Stimulated activated memory B cell treated with anti-CD40 and anti-IgM and Interleukin-4, amounts not matched to agents 10 μg/mL and 1 μg/mL and 100 μg/mL, for 72 hours (primary cell): ENCODE results near the gene PRIMPOL.

ENCODE experiments used
- ATAC-seq: fragments of 150-1000 bp; cut with Tn5 transposase; 2 replicates; pipeline ENCODE4 v1.10.0; 2021
- H3K27ac Mint-ChIP-seq: one replicate; pipeline ENCODE4 v1.8.0; 2022; ENCODE audit warnings: mild to moderate bottlenecking, mixed read lengths
- H3K27me3 Mint-ChIP-seq: one replicate; pipeline ENCODE4 v1.8.0; 2022; ENCODE audit warnings: mixed read lengths
- H3K36me3 Mint-ChIP-seq: one replicate; pipeline ENCODE4 v1.8.0; 2022; ENCODE audit warnings: mixed read lengths
- H3K4me1 Mint-ChIP-seq: one replicate; pipeline ENCODE4 v1.8.0; 2022; ENCODE audit warnings: mixed read lengths
- H3K4me3 Mint-ChIP-seq: one replicate; pipeline ENCODE4 v1.8.0; 2022; ENCODE audit warnings: mild to moderate bottlenecking, moderate library complexity, mixed read lengths
- H3K9me3 Mint-ChIP-seq: one replicate; pipeline ENCODE4 v1.8.0; 2022; ENCODE audit warnings: mixed read lengths

PRIMPOL gene

DNA sequence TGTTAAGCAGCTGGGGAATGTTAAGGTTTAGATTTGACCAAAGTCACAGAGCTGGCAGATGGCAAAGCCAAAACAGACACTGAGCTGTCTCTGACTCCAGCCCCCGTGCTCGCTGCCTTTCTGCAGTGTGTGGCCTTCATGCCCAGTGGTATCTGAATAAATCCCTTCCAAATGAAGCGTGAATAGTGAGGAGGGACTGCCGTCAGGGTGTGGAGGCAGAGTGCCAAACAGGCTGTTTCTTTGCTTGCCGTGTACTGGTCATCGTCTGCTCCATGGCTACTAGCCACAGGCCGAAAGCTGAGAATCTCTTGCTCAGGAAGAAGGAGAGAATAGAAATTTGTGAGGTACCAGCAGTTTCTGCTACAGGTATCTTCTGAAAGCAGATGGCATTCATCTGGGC is 19.7 kb downstream of the PRIMPOL start:
- Mint-ChIP-seq H3K4me1 (peaks cover 14% of the 10 kb centered on the region), H3K4me3 (no peak overlapping the region), H3K36me3 (peaks cover 64% of the 10 kb centered on the region), H3K27ac (no peak overlapping the region), H3K9me3 (no peaks in the 10 kb centered on the region), H3K27me3 (no peaks in the 10 kb centered on the region)
- ATAC-seq = no peak

DNA sequence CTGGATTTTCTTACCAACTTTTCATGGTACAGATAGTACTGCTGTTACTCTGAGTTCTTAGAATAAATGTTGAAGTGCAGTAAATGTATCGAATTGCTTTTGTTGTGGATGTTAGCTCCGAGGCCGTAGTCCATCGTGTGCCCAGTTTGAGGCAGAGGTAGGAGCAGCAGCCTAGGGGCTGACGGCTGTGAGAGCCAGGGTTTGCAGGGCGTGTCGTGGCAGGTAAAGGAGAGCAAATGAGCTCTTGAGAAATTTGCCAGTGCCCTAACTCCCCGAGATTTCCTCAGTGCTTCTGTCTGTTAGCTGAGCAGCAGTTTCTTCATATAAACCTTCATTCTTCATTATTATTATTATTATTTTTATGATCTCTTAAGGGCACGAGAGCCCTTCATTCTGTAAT is 21.6 kb downstream of the PRIMPOL start:
- peaks cover 14% of the 10 kb centered on the region for H3K4me1 Mint-ChIP-seq
- peaks cover 65% of the 10 kb centered on the region for H3K36me3 Mint-ChIP-seq
- no peaks in the 10 kb centered on the region for H3K27me3 Mint-ChIP-seq
- ATAC-seq = no peak
- H3K27ac Mint-ChIP-seq = no peak overlapping the region
- no peaks in the 10 kb centered on the region for H3K9me3 Mint-ChIP-seq
- no peak overlapping the region for H3K4me3 Mint-ChIP-seq

DNA sequence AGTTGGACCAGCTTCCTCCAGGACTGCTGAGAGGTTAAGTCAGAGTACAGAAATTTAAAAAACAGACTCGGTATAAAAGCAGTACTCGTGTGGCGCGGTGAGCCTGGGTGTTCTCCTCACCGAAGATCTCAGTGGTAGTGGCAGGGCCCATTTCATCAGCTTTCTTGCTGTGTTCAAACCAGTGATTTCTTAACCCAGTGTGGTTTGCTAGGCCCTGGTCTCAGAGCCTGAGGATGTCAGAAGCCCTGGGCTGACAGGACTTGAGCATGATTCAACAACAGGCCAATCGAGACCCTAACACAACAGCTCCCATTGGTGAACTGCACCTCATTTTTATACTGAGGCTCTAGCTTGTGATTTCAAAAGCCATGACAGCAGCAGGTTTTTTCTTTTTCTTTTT is 23.2 kb downstream of the PRIMPOL start:
- no peak overlapping the region for H3K4me3 Mint-ChIP-seq
- H3K27me3 Mint-ChIP-seq = no peaks in the 10 kb centered on the region
- H3K36me3 Mint-ChIP-seq = peaks cover 56% of the 10 kb centered on the region
- H3K9me3 Mint-ChIP-seq = no peaks in the 10 kb centered on the region
- no peak for ATAC-seq
- no peak overlapping the region for H3K27ac Mint-ChIP-seq
- H3K4me1 Mint-ChIP-seq = peaks cover 14% of the 10 kb centered on the region

DNA sequence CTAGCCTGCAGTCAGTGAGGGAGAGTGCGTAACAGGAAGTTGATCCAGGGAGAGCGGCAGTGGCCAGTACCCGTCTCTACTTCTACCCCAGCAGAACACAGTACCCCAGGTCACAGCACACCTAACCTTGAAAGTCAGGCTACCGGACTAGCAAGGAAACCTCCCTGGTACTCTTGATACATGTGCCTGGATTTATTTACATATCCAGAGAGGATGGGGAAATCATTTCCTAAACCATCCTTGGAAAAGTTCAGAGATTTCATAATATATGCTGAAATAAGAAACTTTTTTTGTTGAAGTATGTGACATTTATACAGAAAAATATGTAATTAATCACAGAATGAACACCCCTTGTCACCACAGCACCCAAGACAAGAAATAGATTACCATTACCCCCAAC is 24.5 kb downstream of the PRIMPOL start:
- Mint-ChIP-seq H3K27ac (no peak overlapping the region), H3K9me3 (no peaks in the 10 kb centered on the region), H3K36me3 (peaks cover 44% of the 10 kb centered on the region), H3K4me3 (no peak overlapping the region), H3K27me3 (no peaks in the 10 kb centered on the region), H3K4me1 (peaks cover 2% of the 10 kb centered on the region)
- ATAC-seq = no peak

DNA sequence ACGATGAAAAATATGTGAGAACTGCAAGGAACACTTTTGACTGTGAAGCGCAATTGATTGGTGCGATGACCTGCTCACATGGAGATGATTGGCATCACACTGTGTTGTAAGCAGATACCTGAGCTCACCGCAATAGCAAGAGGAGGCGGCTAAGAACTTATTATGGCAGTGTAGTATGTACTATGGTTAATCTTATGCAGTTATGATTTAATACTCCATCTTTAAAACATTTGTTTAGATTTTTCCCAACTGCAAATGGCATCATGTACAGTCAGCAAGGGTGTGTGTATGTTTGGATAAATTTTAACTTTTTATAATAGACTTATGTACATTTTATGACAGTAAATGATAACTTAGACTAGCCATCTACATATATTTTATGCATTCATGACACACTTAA is 25.5 kb downstream of the PRIMPOL start:
- Mint-ChIP-seq H3K9me3 (no peaks in the 10 kb centered on the region), H3K36me3 (peaks cover 42% of the 10 kb centered on the region), H3K27me3 (no peaks in the 10 kb centered on the region), H3K4me3 (no peak overlapping the region), H3K27ac (no peak overlapping the region), H3K4me1 (no peaks in the 10 kb centered on the region)
- no peak for ATAC-seq

DNA sequence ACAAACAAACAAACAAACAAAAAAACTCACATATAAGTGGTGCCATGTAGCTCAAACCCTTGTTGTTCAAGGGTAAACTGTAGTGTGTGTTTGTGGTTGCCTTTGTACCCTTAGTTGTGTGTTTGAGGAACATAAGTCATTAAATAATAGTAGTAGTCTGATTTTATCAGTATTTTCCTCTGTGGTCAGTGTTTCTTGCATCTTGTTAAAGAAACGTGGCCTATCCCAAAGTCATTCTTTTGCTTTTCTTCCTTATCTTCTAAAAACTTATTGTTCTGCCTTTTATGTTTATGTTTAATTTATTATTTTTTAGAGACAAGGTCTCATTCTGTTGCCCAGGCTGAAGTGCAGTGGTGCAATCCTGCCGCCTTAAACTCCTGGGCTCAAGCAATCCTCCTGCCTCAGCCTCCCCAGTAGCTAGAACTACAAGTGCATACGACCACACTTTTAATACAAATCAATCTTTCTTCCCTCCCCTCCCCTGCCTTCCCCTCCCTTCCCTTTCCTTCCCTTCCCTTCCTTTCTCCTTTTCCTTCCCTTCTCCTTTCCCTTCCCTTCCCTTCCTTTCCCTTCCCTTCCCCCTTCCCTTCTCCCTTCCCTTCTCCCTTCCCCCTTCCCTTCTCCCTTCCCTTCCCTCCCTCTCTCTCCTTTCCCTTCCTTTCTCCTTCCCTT is 26.4 kb downstream of the PRIMPOL start:
- ATAC-seq = no peak
- Mint-ChIP-seq H3K9me3 (no peaks in the 10 kb centered on the region), H3K27me3 (no peaks in the 10 kb centered on the region), H3K4me1 (no peaks in the 10 kb centered on the region), H3K4me3 (no peak overlapping the region), H3K36me3 (peaks cover 46% of the 10 kb centered on the region), H3K27ac (no peak overlapping the region)

DNA sequence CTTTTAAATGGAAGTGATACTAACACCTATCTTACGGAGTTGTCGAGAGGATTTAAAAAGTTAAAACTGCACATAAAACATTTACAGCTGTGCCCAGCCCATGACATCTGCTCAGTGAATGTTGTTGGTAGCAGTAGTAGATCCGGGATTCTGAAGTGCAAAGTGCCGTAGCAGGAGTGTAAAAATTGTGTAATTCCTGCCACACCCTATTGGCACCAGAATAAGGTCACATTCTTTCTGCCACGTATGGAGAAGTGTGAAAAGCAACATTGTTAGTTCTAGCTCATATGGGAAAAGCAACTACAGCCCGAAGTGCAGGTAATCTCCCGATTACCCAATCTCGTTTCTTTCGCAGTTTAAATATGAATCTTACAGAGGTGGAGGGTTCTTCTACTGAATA is 31.2 kb downstream of the PRIMPOL start:
- Mint-ChIP-seq H3K4me1 (no peaks in the 10 kb centered on the region), H3K36me3 (peaks cover 19% of the 10 kb centered on the region), H3K27me3 (no peaks in the 10 kb centered on the region), H3K27ac (no peak overlapping the region), H3K9me3 (no peaks in the 10 kb centered on the region), H3K4me3 (no peak overlapping the region)
- ATAC-seq = no peak

DNA sequence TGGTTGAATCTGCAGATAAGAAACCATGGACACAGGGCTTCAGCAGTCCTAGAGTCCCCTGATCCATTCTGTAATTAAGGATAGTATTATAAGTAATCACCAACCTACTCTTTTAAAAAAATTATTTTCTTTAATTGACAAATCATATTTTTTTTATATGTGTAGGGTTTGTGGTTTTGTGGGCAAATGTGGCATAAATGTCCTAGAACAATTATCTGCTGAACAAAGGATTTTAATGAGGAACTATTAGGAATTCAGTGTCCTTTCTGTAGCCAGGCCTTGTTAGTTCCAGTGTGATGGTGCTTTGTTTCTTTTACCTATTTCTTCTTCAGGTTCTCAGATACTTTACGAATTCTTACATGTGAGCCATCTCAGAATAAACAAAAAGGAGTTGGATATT is 32.4 kb downstream of the PRIMPOL start:
- H3K4me1 Mint-ChIP-seq = no peaks in the 10 kb centered on the region
- H3K27ac Mint-ChIP-seq = no peak overlapping the region
- no peak overlapping the region for H3K4me3 Mint-ChIP-seq
- no peak for ATAC-seq
- peaks cover 26% of the 10 kb centered on the region for H3K36me3 Mint-ChIP-seq
- H3K9me3 Mint-ChIP-seq = no peaks in the 10 kb centered on the region
- no peaks in the 10 kb centered on the region for H3K27me3 Mint-ChIP-seq

DNA sequence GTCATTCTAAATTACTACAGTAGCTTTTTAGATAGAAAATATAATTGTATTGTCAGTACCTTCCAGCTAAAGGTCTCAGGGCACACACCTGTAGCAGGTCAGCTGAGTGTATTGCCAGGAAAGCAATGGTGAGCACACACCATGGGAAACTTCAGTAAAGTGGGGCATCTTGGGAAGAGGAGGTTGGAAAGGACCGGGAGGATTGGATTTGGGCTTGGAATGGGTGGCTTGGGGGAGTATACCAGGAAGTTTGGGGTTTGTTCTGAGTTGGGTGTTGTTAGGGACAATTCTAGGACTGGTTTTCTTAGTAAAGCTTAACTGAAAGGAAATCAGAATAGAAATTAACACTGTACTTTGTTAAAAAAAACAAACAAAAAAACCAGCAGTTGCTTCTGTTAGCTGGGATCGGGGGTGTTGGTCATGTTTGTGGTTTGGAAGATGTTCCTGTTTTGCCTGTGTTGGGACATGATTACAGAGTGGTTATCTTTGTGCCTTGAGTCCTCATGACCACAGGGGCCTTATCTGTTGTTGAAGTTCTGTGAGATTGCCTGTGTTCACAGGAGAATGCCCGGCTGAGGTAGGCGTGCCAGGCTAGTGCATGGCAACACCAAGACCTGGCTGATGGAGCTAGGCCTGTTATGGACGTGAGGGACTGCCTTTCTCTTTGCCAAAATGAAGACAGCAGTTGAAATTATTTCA is 35.1 kb downstream of the PRIMPOL start:
- no peak overlapping the region for H3K27ac Mint-ChIP-seq
- no peaks in the 10 kb centered on the region for H3K9me3 Mint-ChIP-seq
- no peak for ATAC-seq
- H3K27me3 Mint-ChIP-seq = no peaks in the 10 kb centered on the region
- no peaks in the 10 kb centered on the region for H3K4me1 Mint-ChIP-seq
- peaks cover 29% of the 10 kb centered on the region for H3K36me3 Mint-ChIP-seq
- H3K4me3 Mint-ChIP-seq = no peak overlapping the region

DNA sequence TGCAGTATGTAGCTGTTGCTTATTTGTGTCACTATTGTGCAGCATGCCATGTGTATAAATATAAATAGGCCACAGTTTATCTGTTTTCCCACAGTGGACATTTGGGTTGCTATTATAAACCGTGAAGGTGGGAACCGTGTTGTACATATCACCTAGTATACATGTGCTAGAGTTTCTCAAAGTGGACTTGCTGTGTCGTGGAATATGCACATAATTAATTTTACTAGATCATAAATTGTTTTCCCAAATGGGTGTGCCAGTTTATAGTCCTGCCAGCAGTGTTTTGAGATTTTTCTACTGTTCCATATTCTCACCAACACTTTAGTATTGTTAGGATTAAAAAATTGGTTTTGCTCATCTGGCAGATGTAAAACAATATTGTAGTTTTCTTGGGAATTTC is 38.5 kb downstream of the PRIMPOL start:
- Mint-ChIP-seq H3K9me3 (no peaks in the 10 kb centered on the region), H3K27ac (no peak overlapping the region), H3K27me3 (no peaks in the 10 kb centered on the region), H3K4me1 (no peaks in the 10 kb centered on the region), H3K36me3 (peaks cover 29% of the 10 kb centered on the region), H3K4me3 (no peak overlapping the region)
- ATAC-seq = no peak

DNA sequence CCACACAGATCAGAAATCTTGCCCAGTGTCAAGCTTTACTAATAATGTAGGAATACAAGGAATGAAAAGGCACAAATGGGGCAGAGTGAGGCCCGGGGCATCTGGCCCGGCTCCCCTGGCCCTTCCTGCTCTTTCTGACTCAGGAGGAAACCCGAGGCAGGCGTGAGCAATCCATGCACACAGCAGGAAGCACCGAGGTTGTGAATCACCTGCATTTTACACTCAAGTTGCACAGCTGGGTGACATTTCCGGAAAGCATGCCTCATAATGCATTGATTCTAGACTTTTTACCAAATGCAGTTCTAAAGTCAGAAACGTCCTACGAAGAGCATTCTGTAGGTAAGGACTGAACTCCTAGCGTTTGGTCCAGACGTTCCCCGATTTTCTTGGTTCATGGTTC is 38.9 kb downstream of the PRIMPOL start:
- Mint-ChIP-seq H3K27ac (no peak overlapping the region), H3K9me3 (no peaks in the 10 kb centered on the region), H3K4me3 (no peak overlapping the region), H3K36me3 (peaks cover 30% of the 10 kb centered on the region), H3K27me3 (no peaks in the 10 kb centered on the region), H3K4me1 (no peaks in the 10 kb centered on the region)
- no peak for ATAC-seq

DNA sequence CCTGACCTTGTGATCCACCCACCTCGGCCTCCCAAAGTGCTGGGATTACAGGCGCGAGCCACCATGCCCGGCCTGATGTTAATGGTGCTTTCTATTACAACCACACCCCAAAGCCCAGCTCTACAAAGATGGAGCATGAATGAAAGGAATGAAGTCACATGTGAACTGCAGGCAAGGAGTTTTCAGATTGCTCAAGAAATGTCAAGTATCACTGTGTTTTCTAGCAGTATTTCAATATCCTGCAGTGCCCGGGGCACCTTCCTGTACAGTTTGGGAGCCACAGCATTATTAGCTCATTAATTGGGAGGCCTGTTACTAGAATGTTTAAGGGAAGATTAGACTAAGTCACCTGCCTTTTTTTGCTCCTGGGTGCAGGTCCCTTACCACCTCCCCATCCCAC is 40.1 kb downstream of the PRIMPOL start:
- Mint-ChIP-seq H3K27me3 (no peaks in the 10 kb centered on the region), H3K27ac (no peak overlapping the region), H3K4me3 (no peak overlapping the region), H3K9me3 (no peaks in the 10 kb centered on the region), H3K4me1 (no peaks in the 10 kb centered on the region), H3K36me3 (peaks cover 40% of the 10 kb centered on the region)
- no peak for ATAC-seq

DNA sequence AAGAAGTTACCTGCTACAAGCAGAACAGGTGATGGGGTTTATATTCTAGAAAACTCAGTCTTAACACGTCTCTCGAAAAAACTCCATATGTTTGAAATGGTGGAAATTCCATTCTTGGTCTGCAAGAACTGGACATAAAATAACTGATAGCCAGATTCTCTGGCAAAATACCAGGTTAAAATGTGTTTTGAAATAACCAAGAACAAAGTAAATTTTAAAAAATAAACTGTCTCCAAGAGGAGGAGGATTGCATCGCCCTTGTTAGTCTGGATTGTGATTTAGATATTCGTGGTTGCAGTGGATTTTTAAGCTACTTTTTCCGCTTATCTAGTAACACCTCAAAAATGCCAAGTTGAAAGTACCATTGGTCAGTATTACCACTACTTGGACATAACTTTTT is 43.5 kb downstream of the PRIMPOL start:
- Mint-ChIP-seq H3K36me3 (peaks cover 21% of the 10 kb centered on the region), H3K27ac (no peak overlapping the region), H3K9me3 (no peaks in the 10 kb centered on the region)

DNA sequence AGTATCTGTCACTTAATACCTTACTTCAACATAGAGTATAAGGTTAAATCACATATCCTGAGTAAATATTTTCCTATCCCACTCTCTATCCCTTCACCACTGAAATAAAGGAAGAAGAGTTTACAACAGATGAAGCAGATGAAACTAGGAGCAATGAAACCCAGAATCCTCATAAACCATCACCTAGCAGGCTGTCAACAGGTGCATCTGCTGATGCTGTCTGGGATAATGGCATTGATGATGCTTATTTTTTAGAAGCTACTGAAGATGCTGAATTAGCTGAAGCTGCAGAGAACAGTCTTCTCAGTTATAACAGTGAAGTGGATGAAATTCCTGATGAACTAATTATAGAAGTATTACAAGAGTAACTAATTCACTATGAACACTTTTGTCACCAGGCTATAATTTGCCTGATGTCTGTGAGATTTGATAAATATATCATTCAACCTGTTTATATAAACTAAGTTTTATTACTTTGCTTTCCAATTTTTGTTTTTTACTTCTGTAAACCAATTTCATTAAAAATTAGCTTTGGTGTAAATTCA is 44.9 kb downstream of the PRIMPOL start:
- no peaks in the 10 kb centered on the region for H3K27me3 Mint-ChIP-seq
- H3K36me3 Mint-ChIP-seq = peaks cover 21% of the 10 kb centered on the region
- H3K4me3 Mint-ChIP-seq = no peak overlapping the region
- H3K27ac Mint-ChIP-seq = no peak overlapping the region
- no peak for ATAC-seq
- no peaks in the 10 kb centered on the region for H3K4me1 Mint-ChIP-seq
- no peaks in the 10 kb centered on the region for H3K9me3 Mint-ChIP-seq

More for the DNA sequence above, 43.5 kb downstream of the PRIMPOL start:
- no peaks in the 10 kb centered on the region for H3K4me1 Mint-ChIP-seq
- ATAC-seq = no peak
- H3K4me3 Mint-ChIP-seq = no peak overlapping the region
- no peaks in the 10 kb centered on the region for H3K27me3 Mint-ChIP-seq

DNA sequence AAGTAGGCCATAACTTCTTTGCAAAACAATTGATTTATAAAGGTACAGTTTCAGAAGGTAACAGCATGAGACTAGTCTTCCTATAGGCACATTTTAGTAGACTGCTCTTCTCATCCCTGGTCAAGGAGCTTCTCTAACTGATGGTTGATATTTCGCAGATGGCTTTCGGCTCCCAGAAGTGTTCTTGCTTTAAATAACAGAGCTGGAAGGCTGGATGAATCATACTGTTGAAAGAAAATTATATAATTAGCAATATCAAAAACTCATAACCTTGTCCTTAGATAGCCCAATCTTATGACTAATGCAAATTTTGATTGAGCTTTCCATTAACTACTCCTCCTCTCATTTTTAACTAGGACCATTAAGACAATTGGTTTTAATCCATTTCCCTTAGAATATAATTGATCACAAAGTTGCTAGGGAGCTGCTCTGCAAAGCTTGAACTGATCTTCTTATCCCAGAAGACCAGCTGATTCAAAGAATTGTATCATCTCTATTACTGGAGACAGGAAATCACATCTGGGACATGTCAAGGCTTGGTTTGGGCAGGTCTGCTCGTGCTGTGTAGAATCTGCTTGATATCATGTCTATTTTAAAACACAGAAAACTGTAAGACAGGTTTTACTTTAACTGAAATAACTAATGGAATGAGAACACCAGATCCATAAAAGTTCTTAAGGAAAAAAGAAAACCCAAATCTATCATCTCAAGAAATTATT is 45.8 kb downstream of the PRIMPOL start:
- Mint-ChIP-seq H3K27me3 (no peaks in the 10 kb centered on the region), H3K27ac (no peak overlapping the region), H3K4me1 (no peaks in the 10 kb centered on the region), H3K4me3 (no peak overlapping the region), H3K36me3 (peaks cover 21% of the 10 kb centered on the region), H3K9me3 (no peaks in the 10 kb centered on the region)
- no peak for ATAC-seq

DNA sequence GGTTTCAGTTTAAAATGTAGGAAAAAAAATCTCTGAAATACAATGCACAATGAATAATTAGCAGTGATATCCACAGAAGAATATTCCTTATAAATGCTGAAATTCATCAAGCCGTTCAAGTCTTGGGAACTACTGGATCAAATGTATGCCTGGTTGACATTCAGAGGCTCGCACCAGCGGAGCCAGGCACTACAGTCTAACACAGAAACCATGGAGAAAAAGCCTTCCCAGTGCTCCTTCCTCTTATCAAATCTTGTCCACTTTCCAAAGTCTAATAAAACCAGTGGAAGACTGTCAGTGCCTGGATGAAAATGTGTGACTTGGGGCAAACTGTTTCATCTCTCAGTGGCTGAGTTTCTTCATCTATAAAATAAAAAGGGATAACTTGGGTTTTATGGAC is 48.4 kb downstream of the PRIMPOL start:
- Mint-ChIP-seq H3K27me3 (no peaks in the 10 kb centered on the region), H3K9me3 (no peaks in the 10 kb centered on the region), H3K27ac (no peak overlapping the region), H3K36me3 (peaks cover 11% of the 10 kb centered on the region), H3K4me1 (no peaks in the 10 kb centered on the region), H3K4me3 (no peak overlapping the region)
- no peak for ATAC-seq
